SU-DHL-6 (cell line): ENCODE measurements around the gene SPO11.

Experiments used
- CTCF ChIP-seq: fragments of 200-600 bp; sonication (generic); IDR thresholded peaks from one replicate; pipeline ENCODE4 v1.5.1; 2017; ENCODE audit warnings: antibody characterized with exemption, mild to moderate bottlenecking, low read length, moderate library complexity; ENCODE audit not compliant: insufficient read depth, poor library complexity, severe bottlenecking
- EZH2phosphoT487 ChIP-seq: fragments of 200-600 bp; sonication (generic), shearing (Covaris generic); conservative IDR thresholded peaks from 2 replicates; pipeline ENCODE4 v1.6.1; 2018; ENCODE audit warnings: mild to moderate bottlenecking, antibody characterized with exemption, low read length, moderate library complexity, mixed read lengths

DNA sequence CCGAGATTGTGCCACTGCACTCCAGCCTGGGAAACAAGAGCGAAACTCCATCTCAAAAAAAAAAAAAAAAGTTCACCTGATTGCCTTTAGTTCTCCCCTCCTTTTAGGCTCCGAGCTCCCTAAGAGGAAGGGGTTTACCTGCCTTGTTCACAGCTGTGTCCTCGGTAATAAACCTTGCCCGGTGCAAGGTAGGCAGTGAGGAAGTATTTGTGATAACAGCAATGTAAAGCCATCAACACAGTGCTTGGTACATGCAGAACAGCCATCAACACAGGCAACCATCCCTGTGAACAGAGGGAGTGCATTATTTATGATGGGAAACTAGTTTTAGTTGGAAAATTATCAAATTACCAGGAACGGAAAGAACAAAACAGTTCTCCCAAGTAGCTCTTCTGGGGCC lies 1.8 kb upstream of the SPO11 start:
- TF ChIP-seq EZH2phosphoT487 (no peak), CTCF (no peak)
